Measurements from ENCODE around the gene ADGRL3.

- TF ChIP-seq POLR2A (IDR thresholded peaks at IDR 0.05; ENCODE audit: low read length): no peak
- no peak for TF ChIP-seq GATA1 (IDR thresholded peaks at IDR 0.05; ENCODE audit: low read depth, low read length)
Measured at GRCh38 chr4:61359301-61359700, 159.2 kb downstream of the ADGRL3 start.

All from erythroblast (primary cell).